ENCODE results near the gene SRRM4.

GRCh38 chr12:119060847-119061796, 79.8 kb downstream of the SRRM4 start:
- no peak for TF ChIP-seq CTCF (conservative IDR thresholded peaks at IDR 0.05; ENCODE audit: low read depth in 2 of 2)
- no peak for TF ChIP-seq EZH2 (IDR thresholded peaks at IDR 0.05; ENCODE audit: low read depth, unreplicated experiment)
